ENCODE measurements around the gene ZNF862.

- TF ChIP-seq POLR2A (IDR thresholded peaks at IDR 0.05) (no peak), CTCF (IDR thresholded peaks at IDR 0.05) (no peak), EP300 (IDR thresholded peaks at IDR 0.05) (no peak)
Measured at GRCh38 chr7:149853157-149853556, 15.0 kb downstream of the ZNF862 start.
